ENCODE data around the gene CSRP3.

The CSRP3 gene

GRCh38 chr11:19201737-19202605, at the start of gene CSRP3:
CSRP3 (minus strand) TSS chr11:19201983; CDS start chr11:19192448, 9,535 bp downstream.
- no peak within 1 kb of the TSS for H3K27ac ChIP-seq
- H3K4me3 ChIP-seq: no peak within 1 kb of the TSS

GRCh38 chr11:19251577-19251976, 49.8 kb upstream of the CSRP3 start:
- Histone ChIP-seq H3K27ac (no peak overlapping the region), H3K4me3 (no peak overlapping the region)

GRCh38 chr11:19246816-19247215, 45.0 kb upstream of the CSRP3 start:
- H3K27ac ChIP-seq: no peak overlapping the region
- no peak overlapping the region for H3K4me3 ChIP-seq

GRCh38 chr11:19245351-19245750, 43.6 kb upstream of the CSRP3 start:
- no peak overlapping the region for H3K4me3 ChIP-seq
- peak overlapping the region in 11 of 21 experiments; percentile 56 to 79 (median 69) for H3K27ac ChIP-seq

- H3K27ac ChIP-seq: peak overlapping the region in 17 of 21 experiments; percentile 51 to 79 (median 67)
- H3K4me3 ChIP-seq: no peak overlapping the region
Measured at GRCh38 chr11:19244621-19245020, 42.8 kb upstream of the CSRP3 start.

- peak overlapping the region in 17 of 21 experiments; percentile 51 to 79 (median 67) for H3K27ac ChIP-seq
- H3K4me3 ChIP-seq: no peak overlapping the region
Measured at GRCh38 chr11:19244084-19244483, 42.3 kb upstream of the CSRP3 start.

GRCh38 chr11:19243613-19244012, 41.8 kb upstream of the CSRP3 start:
- Histone ChIP-seq H3K4me3 (no peak overlapping the region), H3K27ac (peak overlapping the region in 14 of 21 experiments; percentile 11 to 79 (median 50))

GRCh38 chr11:19243143-19243542, 41.4 kb upstream of the CSRP3 start:
- Histone ChIP-seq H3K27ac (peak overlapping the region in 14 of 21 experiments; percentile 5 to 79 (median 54)), H3K4me3 (no peak overlapping the region)

GRCh38 chr11:19242179-19242932, 40.6 kb upstream of the CSRP3 start:
- Histone ChIP-seq H3K27ac (peak overlapping the region in 14 of 21 experiments; percentile 5 to 77 (median 39)), H3K4me3 (peak overlapping the region; percentile 58 to 77 (median 67))

GRCh38 chr11:19241260-19242178, 39.7 kb upstream of the CSRP3 start:
- H3K27ac ChIP-seq: peak overlapping the region in 11 of 21 experiments; percentile 18 to 77 (median 48)
- H3K4me3 ChIP-seq: peak overlapping the region; percentile 58 to 77 (median 67)

GRCh38 chr11:19240420-19241259, 38.9 kb upstream of the CSRP3 start, which contains the start of gene E2F8:
E2F8 (minus strand) TSS chr11:19240945; CDS start chr11:19240121, 824 bp downstream.
- H3K4me3 ChIP-seq: peak within 1 kb of the TSS; percentile 58 to 77 (median 67)
- peak within 1 kb of the TSS in 8 of 21 experiments; percentile 29 to 77 (median 52) for H3K27ac ChIP-seq

- Histone ChIP-seq H3K4me3 (no peak overlapping the region), H3K27ac (no peak overlapping the region)
Measured at GRCh38 chr11:19239039-19239438, 37.3 kb upstream of the CSRP3 start.

- Histone ChIP-seq H3K27ac (no peak overlapping the region), H3K4me3 (no peak overlapping the region)
Measured at GRCh38 chr11:19237813-19238212, 36.0 kb upstream of the CSRP3 start.

- H3K27ac ChIP-seq: no peak overlapping the region
- H3K4me3 ChIP-seq: no peak overlapping the region
Measured at GRCh38 chr11:19237381-19237780, 35.6 kb upstream of the CSRP3 start.

GRCh38 chr11:19234231-19234817, 32.5 kb upstream of the CSRP3 start:
- Histone ChIP-seq H3K27ac (no peak overlapping the region), H3K4me3 (no peak overlapping the region)

- Histone ChIP-seq H3K4me3 (no peak overlapping the region), H3K27ac (peak overlapping the region in 3 of 21 experiments; percentile 18 to 37 (median 35))
Measured at GRCh38 chr11:19232910-19233503, 31.2 kb upstream of the CSRP3 start.

- Histone ChIP-seq H3K4me3 (no peak overlapping the region), H3K27ac (no peak overlapping the region)
Measured at GRCh38 chr11:19229671-19230070, 27.9 kb upstream of the CSRP3 start.

- Histone ChIP-seq H3K27ac (no peak overlapping the region), H3K4me3 (no peak overlapping the region)
Measured at GRCh38 chr11:19228968-19229367, 27.2 kb upstream of the CSRP3 start.
